ENCODE results near the gene LIN7A.

DNA sequence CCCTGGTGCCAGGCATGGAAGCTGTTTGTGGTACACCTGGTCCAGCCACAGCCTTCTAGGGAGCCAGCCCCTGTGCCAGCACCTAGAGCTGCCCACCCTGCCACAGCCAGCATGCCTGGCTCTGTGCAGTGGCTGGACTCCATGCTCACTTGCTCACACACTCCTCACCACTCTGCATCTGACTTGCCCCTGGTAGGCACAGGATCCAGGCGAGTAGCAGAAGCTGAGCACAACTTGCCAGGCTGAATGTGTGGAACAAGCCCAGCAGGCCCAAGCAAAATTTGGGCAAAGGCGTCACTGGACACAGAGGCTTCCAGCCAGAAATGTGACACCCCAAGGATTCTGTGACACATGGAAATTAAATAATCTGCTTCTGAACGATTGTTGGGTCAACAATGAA is 114.3 kb downstream of the LIN7A start:
- TF ChIP-seq, protein P1, sequence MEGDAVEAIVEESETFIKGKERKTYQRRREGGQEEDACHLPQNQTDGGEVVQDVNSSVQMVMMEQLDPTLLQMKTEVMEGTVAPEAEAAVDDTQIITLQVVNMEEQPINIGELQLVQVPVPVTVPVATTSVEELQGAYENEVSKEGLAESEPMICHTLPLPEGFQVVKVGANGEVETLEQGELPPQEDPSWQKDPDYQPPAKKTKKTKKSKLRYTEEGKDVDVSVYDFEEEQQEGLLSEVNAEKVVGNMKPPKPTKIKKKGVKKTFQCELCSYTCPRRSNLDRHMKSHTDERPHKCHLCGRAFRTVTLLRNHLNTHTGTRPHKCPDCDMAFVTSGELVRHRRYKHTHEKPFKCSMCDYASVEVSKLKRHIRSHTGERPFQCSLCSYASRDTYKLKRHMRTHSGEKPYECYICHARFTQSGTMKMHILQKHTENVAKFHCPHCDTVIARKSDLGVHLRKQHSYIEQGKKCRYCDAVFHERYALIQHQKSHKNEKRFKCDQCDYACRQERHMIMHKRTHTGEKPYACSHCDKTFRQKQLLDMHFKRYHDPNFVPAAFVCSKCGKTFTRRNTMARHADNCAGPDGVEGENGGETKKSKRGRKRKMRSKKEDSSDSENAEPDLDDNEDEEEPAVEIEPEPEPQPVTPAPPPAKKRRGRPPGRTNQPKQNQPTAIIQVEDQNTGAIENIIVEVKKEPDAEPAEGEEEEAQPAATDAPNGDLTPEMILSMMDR (IDR thresholded peaks at IDR 0.05), result no peak
- no peak for TF ChIP-seq EP300 (IDR thresholded peaks at IDR 0.05)
